Ishikawa (cell line): ENCODE results near the gene KLK2.

ENCODE experiments used
- CEBPB ChIP-seq: IDR thresholded peaks from 2 replicates; pipeline ENCODE4 v1.6.1; 2012
- NFIC ChIP-seq: IDR thresholded peaks from 2 replicates; pipeline ENCODE4 v1.6.1; 2012
- TAF1 ChIP-seq: IDR thresholded peaks from 2 replicates; pipeline ENCODE4 v1.6.1; 2012; ENCODE audit warnings: low read depth, mild to moderate bottlenecking
- YY1 ChIP-seq: IDR thresholded peaks from 2 replicates; pipeline ENCODE4 v1.6.1; 2012; ENCODE audit warnings: low read depth
- TF ChIP-seq, protein P1 (sequence below): IDR thresholded peaks from 2 replicates; pipeline ENCODE4 v1.6.1; 2012

GRCh38 chr19:50882188-50882587 lies 8.9 kb downstream of the KLK2 start:
- TF ChIP-seq YY1 (no peak), TAF1 (no peak), NFIC (no peak), CEBPB (no peak)
- TF ChIP-seq, protein P1, sequence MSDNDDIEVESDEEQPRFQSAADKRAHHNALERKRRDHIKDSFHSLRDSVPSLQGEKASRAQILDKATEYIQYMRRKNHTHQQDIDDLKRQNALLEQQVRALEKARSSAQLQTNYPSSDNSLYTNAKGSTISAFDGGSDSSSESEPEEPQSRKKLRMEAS = no peak
